Omental fat pad (tissue), 4 donors: ENCODE measurements around the gene LBHD1. TPM values are rescaled to one million over a fixed set of nuclear protein-coding genes. Genes with fewer than 3 reads are reported as not detected.

Experiments
- ATAC-seq: fragments of 150-250 bp; one replicate; pipeline ENCODE4 v1.9.1; 2016; ENCODE audit warnings: mild to moderate bottlenecking, moderate library complexity; ENCODE audit not compliant: low FRiP score
- DNase-seq: peaks from one replicate; pipeline ENCODE4 v3.0.0-alpha.2; 2019; ENCODE audit warnings: low spot score
- CTCF ChIP-seq, 3 donors: fragments of 450-650 bp; IDR thresholded peaks; one replicate each; pipeline ENCODE4 v1.5.1; 2016 to 2017; ENCODE audit warnings: antibody characterized with exemption in 3 of 3, mild to moderate bottlenecking in 3 of 3, moderate library complexity in 2 of 3
- total RNA-seq, 4 donors: library from RNA; depleted of rRNA; stranded (reverse); fragments of >200 nt; gene quantifications; one replicate each; pipeline ENCODE4 v1.1.0, GENCODE V29; 2016

LBHD1 gene
- total RNA-seq, 4 donors from 2014 or later, result 3.0 to 6.8 (median 5.7) TPM

- ATAC-seq, result no peak
- no peak for TF ChIP-seq CTCF (IDR thresholded peaks at IDR 0.05)
- no peak for DNase-seq
These were observed 1.1 kb upstream of the LBHD1 start for GRCh38 chr11:62673196-62673525.

- no peak for DNase-seq
- peak; percentile 12 for ATAC-seq
- TF ChIP-seq CTCF (IDR thresholded peaks at IDR 0.05), result no peak
These were observed 845 bp downstream of the LBHD1 start for GRCh38 chr11:62671236-62671607.

GRCh38 chr11:62669420-62670161, 2.5 kb downstream of the LBHD1 start:
- ATAC-seq (no peak), DNase-seq (no peak)
- no peak for TF ChIP-seq CTCF (IDR thresholded peaks at IDR 0.05)

- ATAC-seq, result no peak
- no peak for TF ChIP-seq CTCF (IDR thresholded peaks at IDR 0.05)
- DNase-seq, result no peak
These were observed 4.6 kb downstream of the LBHD1 start for GRCh38 chr11:62667460-62667859.

GRCh38 chr11:62666259-62666926, 5.7 kb downstream of the LBHD1 start:
- no peak for ATAC-seq
- no peak for DNase-seq
- TF ChIP-seq CTCF (IDR thresholded peaks at IDR 0.05), result no peak

- ATAC-seq (peak; percentile 30), DNase-seq (no peak)
- TF ChIP-seq CTCF (IDR thresholded peaks at IDR 0.05), result no peak
These were observed 6.3 kb downstream of the LBHD1 start for GRCh38 chr11:62665599-62666258.
